Measurements from ENCODE around the gene NFATC1. TPM values are rescaled to one million over a fixed set of nuclear protein-coding genes. Genes with fewer than 3 reads are reported as not detected.

The NFATC1 gene
- total and polyA plus RNA-seq, 2 donors from 2014 or later = 4.3 to 17.2 TPM

GRCh38 chr18:79520478-79521390 lies 125.0 kb downstream of the NFATC1 start:
- TF ChIP-seq CTCF (IDR thresholded peaks at IDR 0.05; ENCODE audit: borderline replicate concordance, extremely low read depth, insufficient read depth) = no peak
- H3K27ac ChIP-seq (ENCODE audit: low read depth in 2 of 2, low read length in 2 of 2) = no peak overlapping the region
- peaks cover 0 to 2% (median 0%) of the 10 kb centered on the region in 3 donors for H3K4me1 ChIP-seq (ENCODE audit: control insufficient read depth in 2 of 3, insufficient read depth in 2 of 3, low read depth in 1 of 3, low read length in 3 of 3)
- no peaks in the 10 kb centered on the region for H3K9me3 ChIP-seq (ENCODE audit: control insufficient read depth in 2 of 3, insufficient read depth in 1 of 3, low read length in 3 of 3)
- FAIRE-seq = no peak
- no peak overlapping the region for H3K9ac ChIP-seq (ENCODE audit: low read length in 3 of 3)
- no peak overlapping the region for H3K4me3 ChIP-seq (ENCODE audit: low read length in 3 of 3)
- H3K36me3 ChIP-seq (ENCODE audit: control insufficient read depth in 2 of 3, insufficient read depth in 3 of 3, low read length in 3 of 3) = no peaks in the 10 kb centered on the region
- intact Hi-C loops (cut with DNase I) = no loop called here
- H3K27me3 ChIP-seq (ENCODE audit: control insufficient read depth, insufficient read depth, low read length) = no peaks in the 10 kb centered on the region
- DNase-seq = peak in 2 of 5 donors; percentile 9 to 54

GRCh38 chr18:79521416-79522205 lies 125.9 kb downstream of the NFATC1 start:
- no peak for TF ChIP-seq CTCF (IDR thresholded peaks at IDR 0.05; ENCODE audit: borderline replicate concordance, extremely low read depth, insufficient read depth)
- DNase-seq (peak in 3 of 5 donors; percentile 8 to 46 (median 40)), FAIRE-seq (no peak)
- intact Hi-C loops (cut with DNase I) = no loop called here
- Histone ChIP-seq H3K27me3 (ENCODE audit: control insufficient read depth, insufficient read depth, low read length) (no peaks in the 10 kb centered on the region), H3K27ac (ENCODE audit: low read depth in 2 of 2, low read length in 2 of 2) (no peak overlapping the region), H3K9ac (ENCODE audit: low read length in 3 of 3) (no peak overlapping the region), H3K36me3 (ENCODE audit: control insufficient read depth in 2 of 3, insufficient read depth in 3 of 3, low read length in 3 of 3) (no peaks in the 10 kb centered on the region), H3K4me1 (ENCODE audit: control insufficient read depth in 2 of 3, insufficient read depth in 2 of 3, low read depth in 1 of 3, low read length in 3 of 3) (no peaks in the 10 kb centered on the region), H3K4me3 (ENCODE audit: low read length in 3 of 3) (no peak overlapping the region), H3K9me3 (ENCODE audit: control insufficient read depth in 2 of 3, insufficient read depth in 1 of 3, low read length in 3 of 3) (no peaks in the 10 kb centered on the region)

GRCh38 chr18:79522451-79523205 lies 126.9 kb downstream of the NFATC1 start:
- DNase-seq = peak in 3 of 5 donors; percentile 10 to 69 (median 44)
- Histone ChIP-seq H3K36me3 (ENCODE audit: control insufficient read depth in 2 of 3, insufficient read depth in 3 of 3, low read length in 3 of 3) (no peaks in the 10 kb centered on the region), H3K9me3 (ENCODE audit: control insufficient read depth in 2 of 3, insufficient read depth in 1 of 3, low read length in 3 of 3) (no peaks in the 10 kb centered on the region), H3K9ac (ENCODE audit: low read length in 3 of 3) (no peak overlapping the region), H3K4me1 (ENCODE audit: control insufficient read depth in 2 of 3, insufficient read depth in 2 of 3, low read depth in 1 of 3, low read length in 3 of 3) (no peaks in the 10 kb centered on the region), H3K27ac (ENCODE audit: low read depth in 2 of 2, low read length in 2 of 2) (no peak overlapping the region), H3K4me3 (ENCODE audit: low read length in 3 of 3) (no peak overlapping the region), H3K27me3 (ENCODE audit: control insufficient read depth, insufficient read depth, low read length) (no peaks in the 10 kb centered on the region)
- FAIRE-seq = no peak
- intact Hi-C loops (cut with DNase I) = no loop called here
- no peak for TF ChIP-seq CTCF (IDR thresholded peaks at IDR 0.05; ENCODE audit: borderline replicate concordance, extremely low read depth, insufficient read depth)

Data from kidney (tissue), 14 donors.